GM10248 (cell line): ENCODE data around the gene PRRT1B.

Source experiments
- CTCF ChIA-PET: fragments of 300-600 bp; sonication (Branson Sonifier 250); formaldehyde crosslinking; extraction: SDS; loops from one replicate; lab custom pipeline; 2021; ENCODE audit warnings: antibody characterized with exemption; lab: Yijun Ruan, JAX
- POLR2A ChIA-PET: fragments of 350-650 bp; sonication (Branson Sonifier 250); formaldehyde crosslinking; extraction: SDS; loops from one replicate; lab custom pipeline; 2020; ENCODE audit warnings: antibody characterized with exemption; lab: Yijun Ruan, JAX
- DNase-seq: peaks from one replicate; pipeline ENCODE4 v3.0.0; 2012; ENCODE audit errors: extremely low spot score
- TF ChIP-seq, protein P1 (sequence below): IDR thresholded peaks from 2 replicates; pipeline ENCODE4 v1.5.1; 2012; ENCODE audit warnings: mild to moderate bottlenecking, low read depth; ENCODE audit errors: extremely low read depth, missing control alignments, control extremely low read depth

PRRT1B gene

DNA sequence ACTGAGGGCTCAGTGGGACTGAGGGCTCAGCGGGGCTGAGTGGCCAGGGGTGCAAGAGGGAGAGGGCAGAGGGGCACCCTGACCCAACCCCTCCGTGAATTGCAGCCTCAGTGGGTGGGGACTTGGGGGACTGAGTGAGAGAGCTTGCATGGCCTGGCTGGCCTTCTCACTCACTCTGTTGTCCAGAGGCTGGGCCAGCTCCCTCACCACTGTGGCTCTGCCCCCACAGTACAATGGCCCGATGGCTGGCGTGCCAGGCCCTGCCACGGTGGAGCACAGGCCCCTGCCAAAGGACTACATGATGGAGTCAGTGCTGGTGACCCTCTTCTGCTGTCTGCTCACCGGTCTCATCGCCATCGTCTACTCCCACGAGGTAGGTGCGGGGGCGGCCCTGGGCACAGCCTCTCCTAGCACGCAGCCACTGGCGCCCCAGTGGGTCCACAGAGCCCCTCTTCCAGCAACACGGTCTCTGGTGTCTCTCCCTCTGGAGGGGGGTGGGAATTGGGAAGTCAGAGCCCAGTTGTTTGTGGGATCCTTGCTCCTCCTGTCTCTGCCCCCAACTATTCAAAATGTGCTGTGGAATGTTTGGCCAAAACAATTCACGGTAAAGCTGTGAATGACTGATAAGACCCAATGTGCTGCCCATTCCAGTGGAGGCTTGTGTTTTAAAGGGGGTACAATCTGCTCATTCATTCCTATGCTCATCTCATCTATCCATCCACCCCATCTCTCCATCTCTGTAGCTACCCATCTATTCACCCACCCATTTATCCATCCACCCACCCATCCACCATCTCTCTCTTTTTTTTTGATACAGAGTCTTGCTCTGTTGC, 10.7 kb downstream of the PRRT1B start:
- DNase-seq = no peak
- ChIA-PET POLR2A (no interaction called here), CTCF (no interaction called here)
- TF ChIP-seq, protein P1, sequence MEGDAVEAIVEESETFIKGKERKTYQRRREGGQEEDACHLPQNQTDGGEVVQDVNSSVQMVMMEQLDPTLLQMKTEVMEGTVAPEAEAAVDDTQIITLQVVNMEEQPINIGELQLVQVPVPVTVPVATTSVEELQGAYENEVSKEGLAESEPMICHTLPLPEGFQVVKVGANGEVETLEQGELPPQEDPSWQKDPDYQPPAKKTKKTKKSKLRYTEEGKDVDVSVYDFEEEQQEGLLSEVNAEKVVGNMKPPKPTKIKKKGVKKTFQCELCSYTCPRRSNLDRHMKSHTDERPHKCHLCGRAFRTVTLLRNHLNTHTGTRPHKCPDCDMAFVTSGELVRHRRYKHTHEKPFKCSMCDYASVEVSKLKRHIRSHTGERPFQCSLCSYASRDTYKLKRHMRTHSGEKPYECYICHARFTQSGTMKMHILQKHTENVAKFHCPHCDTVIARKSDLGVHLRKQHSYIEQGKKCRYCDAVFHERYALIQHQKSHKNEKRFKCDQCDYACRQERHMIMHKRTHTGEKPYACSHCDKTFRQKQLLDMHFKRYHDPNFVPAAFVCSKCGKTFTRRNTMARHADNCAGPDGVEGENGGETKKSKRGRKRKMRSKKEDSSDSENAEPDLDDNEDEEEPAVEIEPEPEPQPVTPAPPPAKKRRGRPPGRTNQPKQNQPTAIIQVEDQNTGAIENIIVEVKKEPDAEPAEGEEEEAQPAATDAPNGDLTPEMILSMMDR = no peak

DNA sequence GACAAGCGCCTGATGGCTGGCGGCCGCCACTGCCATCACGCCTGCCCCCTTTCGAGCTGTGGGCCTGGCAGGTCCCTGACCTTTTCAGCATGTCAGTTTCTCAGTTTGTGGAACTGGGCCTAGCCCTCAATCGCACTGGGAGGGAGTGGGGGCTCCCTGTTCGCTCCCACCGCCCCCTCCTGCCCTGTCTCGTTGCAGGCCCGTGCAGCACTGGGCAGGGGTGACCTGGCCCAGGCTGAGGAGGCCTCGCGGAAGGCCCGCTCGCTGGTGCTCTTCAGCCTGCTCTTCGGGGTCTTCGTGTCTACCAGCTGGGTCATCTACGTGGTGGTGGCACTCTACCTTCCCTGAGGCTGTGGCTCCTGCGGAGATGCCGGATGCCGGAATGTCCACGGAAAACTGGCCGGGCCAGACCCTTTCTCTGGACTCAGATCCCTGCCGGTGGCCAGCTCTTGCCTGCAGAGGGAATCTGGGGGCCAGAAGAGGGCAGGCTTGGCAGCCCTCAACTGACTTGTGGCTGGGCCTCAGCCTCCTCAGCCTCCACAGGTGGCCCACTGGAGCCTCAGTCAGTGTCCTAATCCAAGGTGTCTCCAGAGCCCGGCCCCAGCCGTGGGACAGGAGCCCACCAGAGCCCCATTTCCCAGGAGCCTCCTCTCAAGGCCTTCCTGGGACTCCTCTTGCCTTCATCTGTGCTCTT, 12.7 kb downstream of the PRRT1B start:
- no peak for DNase-seq
- TF ChIP-seq, protein P1 = no peak
- ChIA-PET POLR2A (interaction anchor here (0.6 kb wide), 1 partner anchor 1816 kb away, joined by 8 read pairs; no protein-coding TSS in a partner anchor), CTCF (no interaction called here)

DNA sequence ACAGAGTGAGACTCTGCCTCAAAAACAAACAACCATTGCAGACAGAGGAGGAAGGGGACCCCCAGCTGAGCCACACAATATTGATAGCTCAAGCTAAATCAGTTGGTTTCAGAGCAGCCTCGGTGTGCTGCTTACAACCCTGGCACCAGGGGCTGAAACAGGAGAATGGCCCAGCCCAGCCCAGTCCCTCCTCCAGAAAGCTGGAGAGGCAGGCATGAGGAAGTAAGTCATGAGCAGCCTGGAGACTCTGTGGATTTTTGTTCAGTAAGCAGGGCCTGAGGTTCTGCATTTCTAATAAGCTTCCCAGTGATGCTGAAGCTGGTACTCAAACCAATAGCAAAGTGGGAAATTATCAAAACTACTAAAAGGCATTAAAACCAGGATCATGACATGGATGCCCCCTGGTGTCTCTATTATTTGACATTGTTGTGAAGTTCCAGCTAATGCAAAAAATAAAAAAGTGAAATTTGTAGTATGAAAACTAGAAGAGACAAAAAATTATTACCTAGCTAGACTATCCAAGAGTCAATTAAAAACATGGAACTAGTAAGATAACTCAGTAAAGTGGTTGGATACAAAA, 14.2 kb downstream of the PRRT1B start:
- TF ChIP-seq, protein P1 = no peak
- ChIA-PET POLR2A (no interaction called here), CTCF (interaction anchor here (1.1 to 2.3 kb wide), 5 partner anchors 13 to 379 kb away, joined by 3 to 9 read pairs (median 3); no protein-coding TSS in a partner anchor)
- no peak for DNase-seq

DNA sequence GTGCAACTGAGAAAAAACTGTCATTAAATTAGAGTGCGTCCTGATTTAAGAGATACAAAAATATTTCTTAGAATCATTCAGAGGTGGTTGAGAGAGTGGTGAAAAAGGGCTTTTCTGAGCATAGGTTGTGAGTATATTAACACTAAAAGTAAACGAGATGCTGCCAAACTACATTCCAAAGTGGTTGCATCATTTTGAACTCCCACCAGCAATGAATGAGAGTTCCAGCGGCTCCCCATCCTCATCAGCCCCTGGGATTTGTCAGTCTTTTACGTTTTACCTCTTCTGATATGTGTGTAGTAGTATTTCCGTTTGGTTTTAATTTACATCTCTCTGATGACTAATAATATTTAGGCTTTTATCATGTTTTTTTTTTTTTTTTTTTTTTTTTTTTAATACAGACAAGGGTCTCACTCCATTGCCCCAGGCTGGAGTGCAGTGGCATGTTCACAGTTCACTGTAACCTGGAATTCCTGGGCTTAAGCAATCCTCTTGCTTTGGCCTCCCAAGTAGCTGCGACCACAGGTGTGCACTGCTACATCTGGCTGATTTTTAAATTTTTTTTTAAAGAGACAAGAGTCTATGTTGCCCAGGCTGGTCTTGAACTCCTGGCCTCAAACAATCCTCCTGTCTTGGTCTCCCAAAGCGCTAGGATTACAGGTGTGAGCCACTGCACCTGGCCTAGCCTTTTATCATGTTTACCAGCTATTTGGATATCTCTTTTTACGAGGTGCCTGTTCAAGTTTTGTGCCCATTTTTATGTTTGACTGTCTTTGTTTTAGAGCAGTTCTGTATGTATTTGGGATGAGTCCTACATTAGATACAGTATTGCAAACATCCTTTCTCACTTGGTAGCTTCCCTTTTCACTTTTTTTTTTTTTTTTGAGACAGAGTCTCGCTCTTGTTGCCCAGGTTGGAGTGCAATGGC, 17.0 kb downstream of the PRRT1B start:
- DNase-seq = no peak
- ChIA-PET POLR2A (no interaction called here), CTCF (interaction anchor here (2.3 kb wide), 1 partner anchor 16 kb away, joined by 6 read pairs; no protein-coding TSS in a partner anchor)
- TF ChIP-seq, protein P1 = no peak

DNA sequence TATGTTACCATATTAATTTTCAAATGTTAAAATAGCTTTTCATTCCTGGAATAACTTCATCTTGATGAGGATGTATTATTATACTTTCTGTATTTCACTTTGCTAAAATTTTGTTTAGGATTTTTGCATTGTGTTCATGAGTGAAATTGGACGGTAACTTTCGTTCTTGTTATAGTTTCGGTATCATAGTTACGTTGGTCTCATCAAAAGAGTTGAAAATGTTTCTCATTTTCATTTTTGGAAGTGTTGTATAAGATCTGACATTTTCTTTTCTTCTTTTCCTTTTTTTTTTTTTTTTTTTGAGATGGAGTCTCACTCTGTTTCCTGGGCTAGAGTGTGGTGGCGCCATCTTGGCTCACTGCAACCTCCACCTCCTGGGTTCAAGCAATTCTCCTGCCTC, 20.0 kb downstream of the PRRT1B start:
- CTCF ChIA-PET = no interaction called here
- DNase-seq = no peak
- TF ChIP-seq, protein P1 = no peak
- POLR2A ChIA-PET = interaction anchor here (0.8 kb wide), 1 partner anchor 234 kb away, joined by 8 read pairs; no protein-coding TSS in a partner anchor
